PFSK-1 (cell line): ENCODE data around the gene FARP2.

ENCODE experiments used
- FOXP2 ChIP-seq: optimal IDR thresholded peaks from 2 replicates; pipeline ENCODE3; 2011; ENCODE audit warnings: borderline replicate concordance, control low read depth, inconsistent platforms; ENCODE audit not compliant: insufficient read depth; ENCODE audit errors: extremely low read length, extremely low read depth
- POLR2AphosphoS5 ChIP-seq: IDR thresholded peaks from 2 replicates; pipeline ENCODE4 v1.6.1; 2012; ENCODE audit warnings: low read depth, mild to moderate bottlenecking, control low read depth, low read length, moderate library complexity
- SIN3A ChIP-seq: IDR thresholded peaks from 2 replicates; pipeline ENCODE4 v1.6.1; 2012; ENCODE audit warnings: mild to moderate bottlenecking, low read length, moderate library complexity, borderline replicate concordance; ENCODE audit not compliant: insufficient read depth
- TAF1 ChIP-seq: IDR thresholded peaks from 2 replicates; pipeline ENCODE4 v1.6.1; 2012; ENCODE audit warnings: low read length, control low read depth, borderline replicate concordance; ENCODE audit not compliant: insufficient read depth
- TF ChIP-seq, protein P1 (sequence below), 2 experiments: IDR thresholded peaks; 2 replicates each; pipeline versions ENCODE4 v1.6.1 to v1.8.0; 2011 to 2012; ENCODE audit warnings: low read depth in 2 of 2, low read length in 2 of 2, control low read depth in 1 of 2, inconsistent platforms in 1 of 2, mild to moderate bottlenecking in 1 of 2, moderate library complexity in 1 of 2; ENCODE audit not compliant: insufficient read depth in 1 of 2

Gene FARP2

DNA sequence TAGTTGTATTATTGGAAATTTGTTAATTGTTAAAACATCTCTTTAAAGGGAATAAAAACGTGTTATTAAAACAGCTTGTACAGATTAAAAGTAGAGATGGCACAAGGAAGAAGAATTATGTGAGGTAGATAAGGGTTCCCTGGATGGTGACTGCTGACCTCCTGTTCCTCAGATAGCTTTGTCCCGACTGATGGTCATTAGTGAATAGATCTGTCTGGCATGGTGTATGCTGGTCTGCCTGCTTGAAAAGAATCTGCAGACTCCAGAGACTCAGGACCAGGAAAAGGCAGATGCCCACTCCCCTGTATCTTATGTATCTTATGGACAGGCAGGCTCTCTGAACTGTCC lies 5.6 kb upstream of the FARP2 start:
- TF ChIP-seq POLR2AphosphoS5: no peak
- no peak for TF ChIP-seq SIN3A
- TF ChIP-seq TAF1: no peak
- no peak for TF ChIP-seq FOXP2
- TF ChIP-seq, protein P1, sequence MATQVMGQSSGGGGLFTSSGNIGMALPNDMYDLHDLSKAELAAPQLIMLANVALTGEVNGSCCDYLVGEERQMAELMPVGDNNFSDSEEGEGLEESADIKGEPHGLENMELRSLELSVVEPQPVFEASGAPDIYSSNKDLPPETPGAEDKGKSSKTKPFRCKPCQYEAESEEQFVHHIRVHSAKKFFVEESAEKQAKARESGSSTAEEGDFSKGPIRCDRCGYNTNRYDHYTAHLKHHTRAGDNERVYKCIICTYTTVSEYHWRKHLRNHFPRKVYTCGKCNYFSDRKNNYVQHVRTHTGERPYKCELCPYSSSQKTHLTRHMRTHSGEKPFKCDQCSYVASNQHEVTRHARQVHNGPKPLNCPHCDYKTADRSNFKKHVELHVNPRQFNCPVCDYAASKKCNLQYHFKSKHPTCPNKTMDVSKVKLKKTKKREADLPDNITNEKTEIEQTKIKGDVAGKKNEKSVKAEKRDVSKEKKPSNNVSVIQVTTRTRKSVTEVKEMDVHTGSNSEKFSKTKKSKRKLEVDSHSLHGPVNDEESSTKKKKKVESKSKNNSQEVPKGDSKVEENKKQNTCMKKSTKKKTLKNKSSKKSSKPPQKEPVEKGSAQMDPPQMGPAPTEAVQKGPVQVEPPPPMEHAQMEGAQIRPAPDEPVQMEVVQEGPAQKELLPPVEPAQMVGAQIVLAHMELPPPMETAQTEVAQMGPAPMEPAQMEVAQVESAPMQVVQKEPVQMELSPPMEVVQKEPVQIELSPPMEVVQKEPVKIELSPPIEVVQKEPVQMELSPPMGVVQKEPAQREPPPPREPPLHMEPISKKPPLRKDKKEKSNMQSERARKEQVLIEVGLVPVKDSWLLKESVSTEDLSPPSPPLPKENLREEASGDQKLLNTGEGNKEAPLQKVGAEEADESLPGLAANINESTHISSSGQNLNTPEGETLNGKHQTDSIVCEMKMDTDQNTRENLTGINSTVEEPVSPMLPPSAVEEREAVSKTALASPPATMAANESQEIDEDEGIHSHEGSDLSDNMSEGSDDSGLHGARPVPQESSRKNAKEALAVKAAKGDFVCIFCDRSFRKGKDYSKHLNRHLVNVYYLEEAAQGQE (IDR thresholded peaks at IDR 0.05; ENCODE audit: insufficient read depth in 1 of 2, low read depth in 2 of 2, low read length in 2 of 2): no peak

DNA sequence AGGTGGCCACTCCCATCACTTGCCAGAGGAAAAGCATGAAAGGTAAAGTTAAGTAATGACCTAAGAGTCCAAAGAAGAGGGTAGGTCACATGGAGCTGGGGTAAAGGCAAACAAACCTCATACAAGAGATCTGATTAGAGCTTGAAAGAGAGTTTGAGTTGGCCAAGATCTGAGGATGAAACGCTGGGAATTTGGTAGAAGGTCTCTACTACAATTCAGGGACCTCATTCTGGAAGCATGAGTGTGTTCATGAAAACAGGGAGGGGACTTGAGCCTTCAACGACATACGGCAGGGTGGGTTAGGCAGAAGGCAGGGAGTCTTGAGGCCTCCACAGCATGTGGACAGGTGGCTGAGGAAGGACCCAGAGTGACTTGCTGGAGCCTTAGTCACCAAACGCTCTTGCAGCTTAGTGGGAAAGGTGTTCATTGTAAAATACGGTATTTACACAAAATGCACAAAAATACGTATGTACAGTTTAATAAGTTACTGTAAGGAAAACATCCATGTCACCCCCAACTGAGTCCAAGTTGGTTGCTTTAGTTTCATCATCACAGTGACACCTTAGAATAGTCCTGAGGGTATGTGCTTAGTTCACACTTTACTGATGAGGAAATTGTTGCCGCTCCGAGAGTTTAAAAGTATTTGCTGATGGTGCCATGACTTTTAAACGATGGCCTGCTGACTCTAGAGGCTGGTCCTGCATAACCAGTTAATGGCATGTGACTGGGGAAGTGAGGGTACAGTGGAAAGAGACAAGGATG lies 5.0 kb upstream of the FARP2 start:
- no peak for TF ChIP-seq FOXP2
- no peak for TF ChIP-seq SIN3A

DNA sequence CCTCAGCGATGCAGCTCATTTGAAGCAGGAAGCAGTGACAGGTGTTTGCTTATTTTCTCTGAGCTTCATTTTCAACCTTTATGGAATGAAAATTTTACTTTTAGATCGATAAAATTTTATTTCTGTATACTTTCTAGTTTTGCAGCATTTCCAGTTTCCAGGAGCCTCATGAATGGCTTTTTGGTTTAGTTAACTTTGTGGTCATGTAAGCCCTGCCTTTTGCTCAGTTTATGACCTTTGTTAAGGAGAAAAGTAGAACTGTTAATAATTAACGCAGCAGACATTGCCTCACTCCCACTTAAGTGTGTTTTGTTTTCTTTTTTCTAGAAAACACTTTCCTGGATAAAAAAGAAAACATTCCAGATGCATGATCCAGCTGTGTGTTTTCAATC lies 4.4 kb upstream of the FARP2 start:
- TF ChIP-seq SIN3A (no peak), POLR2AphosphoS5 (no peak), FOXP2 (no peak), TAF1 (no peak)
- TF ChIP-seq, protein P1 (IDR thresholded peaks at IDR 0.05; ENCODE audit: insufficient read depth in 1 of 2, low read depth in 2 of 2, low read length in 2 of 2): no peak

DNA sequence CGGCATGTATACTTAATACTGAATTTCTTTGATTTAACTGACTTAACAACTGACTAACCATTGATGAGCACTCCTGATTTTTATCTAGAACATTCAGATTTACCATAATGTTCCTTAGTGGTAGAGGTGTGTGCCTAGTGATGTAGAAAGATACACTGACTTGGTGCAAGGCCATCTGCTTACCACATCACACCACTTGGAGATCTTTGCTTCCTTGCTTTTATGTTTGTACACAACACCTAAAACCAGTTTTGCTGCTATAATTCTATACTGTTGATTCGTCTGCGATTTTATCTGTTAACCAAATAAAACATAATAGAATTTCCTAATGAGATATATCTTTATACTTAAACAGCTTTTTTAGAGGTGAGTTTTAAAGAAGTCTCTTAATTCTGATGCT lies 3.9 kb upstream of the FARP2 start:
- TF ChIP-seq, protein P1 (IDR thresholded peaks at IDR 0.05; ENCODE audit: insufficient read depth in 1 of 2, low read depth in 2 of 2, low read length in 2 of 2): no peak
- TF ChIP-seq FOXP2 (no peak), TAF1 (no peak), SIN3A (no peak), POLR2AphosphoS5 (no peak)

DNA sequence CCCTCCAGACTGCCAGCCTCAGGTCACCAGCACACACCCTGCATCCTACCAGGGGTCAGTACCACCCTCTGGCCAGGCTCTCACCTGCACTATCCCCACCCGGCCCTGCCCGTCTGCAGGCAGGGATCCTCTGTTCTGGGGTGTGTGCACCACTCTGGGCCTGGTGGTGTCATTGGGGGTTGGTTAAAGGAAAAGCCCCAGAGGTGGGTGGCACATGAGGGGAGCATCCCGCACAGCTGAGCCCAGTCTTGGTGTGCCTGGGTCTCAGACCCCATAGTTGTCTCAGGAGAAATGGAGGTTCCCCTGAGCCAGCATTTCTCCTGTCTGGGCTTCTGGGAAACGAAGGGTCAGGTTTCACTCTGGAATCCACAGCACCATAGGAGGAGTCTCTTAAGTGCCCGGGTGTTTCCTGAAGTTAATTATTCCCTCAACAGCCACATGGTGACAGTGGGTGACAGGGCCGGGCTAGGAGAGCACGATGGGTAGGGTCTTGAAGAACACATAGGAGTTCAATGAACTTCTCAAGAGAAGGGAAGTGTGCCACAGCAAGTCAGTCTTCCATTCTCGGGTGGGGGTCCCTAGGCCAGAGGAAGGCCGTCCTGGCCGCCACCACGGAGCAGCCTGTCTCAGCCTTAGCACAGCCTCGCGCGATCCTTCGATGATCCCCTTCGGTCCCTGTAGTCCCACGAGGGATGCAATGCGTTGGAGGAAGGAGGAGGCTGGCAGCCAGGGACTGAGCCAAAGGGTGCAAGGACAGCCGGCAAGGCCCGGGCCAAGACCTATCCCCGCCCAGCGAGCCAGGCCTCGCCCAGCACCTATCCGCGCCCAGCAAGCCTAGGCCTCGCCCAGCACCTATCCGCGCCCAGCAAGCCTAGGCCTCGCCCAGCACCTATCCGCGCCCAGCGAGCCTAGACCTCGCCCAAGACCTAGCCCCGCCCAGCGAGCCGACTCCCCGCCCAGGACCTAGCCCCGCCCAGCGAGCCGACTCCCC lies 1.1 kb upstream of the FARP2 start:
- TF ChIP-seq POLR2AphosphoS5: no peak
- TF ChIP-seq SIN3A: no peak
- TF ChIP-seq TAF1: no peak
- TF ChIP-seq, protein P1 (IDR thresholded peaks at IDR 0.05; ENCODE audit: insufficient read depth in 1 of 2, low read depth in 2 of 2, low read length in 2 of 2): no peak
- no peak for TF ChIP-seq FOXP2
